HepG2 (cell line): ENCODE data around the gene E2F1. TPM values are rescaled to one million over a fixed set of nuclear protein-coding genes. Genes with fewer than 3 reads are reported as not detected.

ENCODE experiments used
- ESRRA ChIP-seq: sonication (generic); formaldehyde crosslinking; IDR thresholded peaks from 2 replicates; pipeline ENCODE4 v1.5.1; 2020; ENCODE audit warnings: mild to moderate bottlenecking, low read depth, missing genetic modification reagents
- FIP1L1 ChIP-seq: fragments of 200-400 bp; formaldehyde crosslinking; IDR thresholded peaks from 2 replicates; pipeline ENCODE4 v1.6.1; 2018; ENCODE audit warnings: low read depth, mild to moderate bottlenecking, low read length, moderate library complexity, borderline replicate concordance; ENCODE audit not compliant: insufficient read depth
- GRHL1 ChIP-seq: sonication (generic); formaldehyde crosslinking; conservative IDR thresholded peaks from 2 replicates; pipeline ENCODE4 v1.8.0; 2022; ENCODE audit warnings: missing genetic modification reagents
- HNRNPUL1 ChIP-seq: fragments of 200-400 bp; formaldehyde crosslinking; IDR thresholded peaks from 2 replicates; pipeline ENCODE4 v1.6.1; 2017; ENCODE audit warnings: low read depth, mild to moderate bottlenecking, low read length, moderate library complexity
- ISX ChIP-seq: sonication (generic); formaldehyde crosslinking; conservative IDR thresholded peaks from 2 replicates; pipeline ENCODE4 v1.5.0; 2020; ENCODE audit warnings: missing genetic modification reagents
- JUND ChIP-seq: sonication (generic); formaldehyde crosslinking; IDR thresholded peaks from 2 replicates; pipeline ENCODE4 v1.8.0; 2022; ENCODE audit warnings: mild to moderate bottlenecking, missing genetic modification reagents
- MZF1 ChIP-seq: sonication (generic); formaldehyde crosslinking; IDR thresholded peaks from 2 replicates; pipeline ENCODE4 v1.8.1; 2023; ENCODE audit warnings: mild to moderate bottlenecking, missing genetic modification reagents, borderline replicate concordance
- PITX1 ChIP-seq: sonication (generic); formaldehyde crosslinking; IDR thresholded peaks from 2 replicates; pipeline ENCODE4 v1.5.1; 2020; ENCODE audit warnings: mild to moderate bottlenecking, missing genetic modification reagents
- ZEB1 ChIP-seq: IDR thresholded peaks from 2 replicates; pipeline ENCODE4 v1.6.1; 2012; ENCODE audit warnings: mild to moderate bottlenecking, low read depth, inconsistent platforms; ENCODE audit not compliant: insufficient replicate concordance
- ZNF281 ChIP-seq: sonication (generic); formaldehyde crosslinking; IDR thresholded peaks from 2 replicates; pipeline ENCODE4 v1.4.0; 2020; ENCODE audit warnings: missing genetic modification reagents, borderline replicate concordance
- ZNF296 ChIP-seq: sonication (generic); formaldehyde crosslinking; conservative IDR thresholded peaks from 2 replicates; pipeline ENCODE4 v1.5.0; 2020; ENCODE audit warnings: mild to moderate bottlenecking, missing genetic modification reagents
- ZNF530 ChIP-seq: sonication (generic); formaldehyde crosslinking; IDR thresholded peaks from 2 replicates; pipeline ENCODE4 v1.5.0; 2020; ENCODE audit warnings: low read depth, mild to moderate bottlenecking, missing genetic modification reagents
- ZNF552 ChIP-seq: sonication (generic); formaldehyde crosslinking; IDR thresholded peaks from 2 replicates; pipeline ENCODE4 v1.9.0; 2022; ENCODE audit warnings: missing genetic modification reagents, mild to moderate bottlenecking, borderline replicate concordance
- ZNF558 ChIP-seq: sonication (generic); formaldehyde crosslinking; IDR thresholded peaks from 2 replicates; pipeline ENCODE4 v1.9.0; 2022; ENCODE audit warnings: mild to moderate bottlenecking, missing genetic modification reagents, borderline replicate concordance
- ZNF563 ChIP-seq: sonication (generic); formaldehyde crosslinking; IDR thresholded peaks from 2 replicates; pipeline ENCODE4 v1.8.0; 2022; ENCODE audit warnings: mild to moderate bottlenecking, moderate library complexity, missing genetic modification reagents
- ZNF646 ChIP-seq: sonication (generic); formaldehyde crosslinking; IDR thresholded peaks from 2 replicates; pipeline ENCODE4 v1.9.0; 2021; ENCODE audit warnings: mild to moderate bottlenecking, missing genetic modification reagents
- ZNF891 ChIP-seq: sonication (generic); formaldehyde crosslinking; IDR thresholded peaks from 2 replicates; pipeline ENCODE4 v1.5.0; 2020; ENCODE audit warnings: mild to moderate bottlenecking, missing genetic modification reagents
- ZSCAN30 ChIP-seq: sonication (generic); formaldehyde crosslinking; IDR thresholded peaks from 2 replicates; pipeline ENCODE4 v1.5.0; 2020; ENCODE audit warnings: mild to moderate bottlenecking, missing genetic modification reagents
- polyA plus RNA-seq, 8 experiments: library from polyadenylated mRNA; depleted of rRNA in 3 of 8; stranded (reverse) in 7 of 8; unstranded in 1 of 8; fragments of >200 nt; fragmentation: Illumina TruSeq in 4 of 8; extraction: Trizol in 4 of 8; gene quantifications; 2 replicates each; pipeline versions ENCODE4 v1.2.1 to v1.2.3, GENCODE V29; 2011 to 2016; ENCODE audit warnings: low read depth in 4 of 8, missing spikeins in 1 of 8, mixed read lengths in 1 of 8; ENCODE audit not compliant: insufficient read depth in 1 of 8
- total RNA-seq, 5 experiments: library from RNA; depleted of rRNA; stranded (reverse); fragments of >200 nt; fragmentation: Illumina TruSeq; extraction: Trizol; gene quantifications; 2 replicates each; pipeline ENCODE4 v1.2.3, GENCODE V29; 2016; ENCODE audit warnings: low read depth in 1 of 5

E2F1 gene
- total and polyA plus RNA-seq, 2 of the 13 experiments (the other 11 are each of a cell fraction or from before 2014, with no cell fraction given) = 25.5 to 39.4 TPM

DNA sequence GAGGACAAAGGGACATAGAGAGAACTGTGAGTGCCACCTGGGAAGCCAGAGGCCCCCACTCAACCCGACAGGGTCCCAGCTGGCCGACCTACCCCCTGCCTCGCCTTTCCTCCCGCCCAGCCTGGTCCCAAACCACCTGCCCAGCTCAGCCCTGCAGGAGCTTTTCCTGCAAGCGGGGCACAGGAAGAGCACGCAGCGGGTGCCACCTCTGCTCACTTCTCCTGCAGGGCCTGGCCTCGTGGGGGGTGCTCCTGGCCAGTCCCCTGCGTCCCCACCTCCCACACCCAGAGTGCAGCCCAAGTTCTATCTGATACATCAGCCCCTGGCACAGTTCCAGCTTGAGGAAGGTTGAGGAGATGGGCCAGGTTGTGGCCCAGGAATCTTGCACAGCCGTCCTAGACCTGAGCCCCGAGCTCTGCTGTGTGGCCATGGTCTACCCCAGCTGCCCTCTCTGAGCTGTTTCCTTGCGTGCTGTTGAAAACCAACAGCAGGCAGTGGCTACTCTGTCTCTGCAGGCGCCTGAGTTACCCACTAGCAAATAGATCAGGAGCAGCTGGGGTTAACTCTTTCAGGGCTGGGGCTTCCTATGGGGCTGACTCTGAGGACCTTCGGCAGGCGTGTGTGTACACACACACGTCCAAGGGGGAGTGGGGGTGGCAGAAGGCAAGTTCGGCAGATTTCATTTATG is 13.6 kb downstream of the E2F1 start (continued):
- TF ChIP-seq ZSCAN30 (CRISPR knock-in tag) (no peak), GRHL1 (CRISPR knock-in tag) (no peak), MZF1 (CRISPR knock-in tag) (0 out of 2 replicates have a peak, but pooled peaks have one; percentile 77), ZNF530 (CRISPR knock-in tag) (0 out of 2 replicates have a peak, but pooled peaks have one; percentile 5), ZNF646 (CRISPR knock-in tag) (no peak), ZNF558 (CRISPR knock-in tag) (peak; percentile 66; the same call in 1 of the 2 replicates), PITX1 (no peak), ESRRA (CRISPR knock-in tag) (no peak), ZNF891 (CRISPR knock-in tag) (no peak; the same call in 1 of the 2 replicates), HNRNPUL1 (no peak), ZEB1 (no peak), ZNF296 (CRISPR knock-in tag) (no peak), ZNF563 (0 out of 2 replicates have a peak, but pooled peaks have one; percentile 36), ZNF281 (no peak), JUND (CRISPR knock-in tag) (no peak), ISX (CRISPR knock-in tag) (no peak), FIP1L1 (0 out of 2 replicates have a peak, but pooled peaks have one; percentile 17), ZNF552 (CRISPR knock-in tag) (0 out of 2 replicates have a peak, but pooled peaks have one; percentile 15)
